ENCODE measurements around the gene DNAH6. TPM values are rescaled to one million over a fixed set of nuclear protein-coding genes. Genes with fewer than 3 reads are reported as not detected.

Gene DNAH6
- total and polyA plus RNA-seq, 2 of the 8 experiments (the other 6 are each of a cell fraction or from before 2014, with no cell fraction given) = 0.06 to 0.43 TPM

DNA sequence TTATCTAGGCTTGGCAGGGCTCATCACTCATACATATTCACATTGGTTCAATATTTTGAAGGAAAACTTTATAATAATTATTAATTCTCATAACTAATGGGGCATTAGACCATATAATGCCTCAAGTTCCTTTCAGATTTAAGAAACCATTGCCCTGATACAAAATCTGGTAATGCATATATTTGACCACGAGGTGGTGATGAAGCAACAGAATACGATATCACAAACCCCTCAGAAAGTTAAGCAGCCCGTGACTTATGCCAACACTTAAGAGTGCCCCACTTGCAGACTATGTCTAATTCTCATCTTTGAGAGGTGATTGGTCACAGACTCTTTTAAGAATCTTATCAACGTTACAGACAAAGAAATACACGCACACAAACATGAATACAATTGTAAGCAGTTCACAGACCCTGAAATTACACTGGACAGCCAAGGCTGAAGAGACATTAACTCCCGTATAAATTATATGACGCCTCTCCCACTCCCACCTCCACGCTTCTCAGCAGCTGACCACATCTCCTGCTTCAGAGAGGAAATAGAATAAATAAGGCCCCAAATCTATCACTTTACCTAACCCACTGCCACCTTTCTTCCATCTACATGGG is 20.7 kb upstream of the DNAH6 start:
- WGBS, 2 experiments (ENCODE audit: extremely low coverage in 1 of 2, insufficient coverage in 1 of 2, insufficient read length in 1 of 2, insufficient replicate concordance in 2 of 2, low coverage in 1 of 2, low lambda C conversion rate in 2 of 2, missing lambda C conversion rate in 1 of 2) = 35% methylated on average over 8 of the region's 8 CpGs; no CpG with 5 or more reads in 1 of the 2 experiments
- H2BK120ac ChIP-seq (replicated peaks; ENCODE audit: low read depth, low read length) = no peak overlapping the region
- no peak overlapping the region for H3K27ac ChIP-seq (ENCODE audit: low read depth, low read length)
- no peak overlapping the region for H3K18ac ChIP-seq (ENCODE audit: extremely low read depth, low read length)
- no peak overlapping the region for H4K91ac ChIP-seq (replicated peaks; ENCODE audit: insufficient read length, low read length)
- H3K27me3 ChIP-seq (replicated peaks in 1 of 4; ENCODE audit: control insufficient read depth in 3 of 4, extremely low read depth in 1 of 4, insufficient read depth in 3 of 4, low read length in 3 of 4) = no peaks in the 10 kb centered on the region; a peak in 1 of 7 replicates
- ChIA-PET POLR2A (ENCODE audit: partially characterized antibody) (no interaction called here), CTCF (ENCODE audit: partially characterized antibody) (interaction anchor here (1.3 kb wide), 1 partner anchor 135 kb away, joined by 3 read pairs; no protein-coding TSS in a partner anchor)
- H2BK15ac ChIP-seq (ENCODE audit: low read length) = no peak overlapping the region
- no peak overlapping the region for H3K4me3 ChIP-seq (ENCODE audit: extremely low read depth in 1 of 4, insufficient read depth in 2 of 4, low read depth in 3 of 4, low read length in 4 of 4)
- no peak overlapping the region for H2AFZ ChIP-seq (ENCODE audit: low read length)
- no peak overlapping the region for H2BK5ac ChIP-seq (ENCODE audit: low read depth, low read length)
- H3K79me1 ChIP-seq (ENCODE audit: low read depth, low read length) = no peaks in the 10 kb centered on the region
- no peak overlapping the region for H3K9ac ChIP-seq (replicated peaks in 1 of 4; ENCODE audit: extremely low read depth in 1 of 4, low read depth in 3 of 4, low read length in 3 of 4)
- no peak overlapping the region for H3K14ac ChIP-seq (ENCODE audit: insufficient read length)
- H2AK5ac ChIP-seq (ENCODE audit: low read depth, low read length) = no peak overlapping the region
- FAIRE-seq (peak; percentile 63), DNase-seq (ENCODE audit: low read depth in 1 of 2, low spot score in 2 of 2) (no peak)
- no peaks in the 10 kb centered on the region for H3K23me2 ChIP-seq (ENCODE audit: low read depth, low read length)
- no peaks in the 10 kb centered on the region for H3K36me3 ChIP-seq (ENCODE audit: control insufficient read depth in 2 of 4, insufficient read depth in 4 of 4, low read length in 3 of 4)
- no peak overlapping the region for H4K5ac ChIP-seq (ENCODE audit: insufficient read length, low read depth, low read length)
- no peaks in the 10 kb centered on the region for H3K4me1 ChIP-seq (replicated peaks in 1 of 4; ENCODE audit: control insufficient read depth in 3 of 4, insufficient read depth in 4 of 4, low read length in 3 of 4)
- H3K9me3 ChIP-seq (ENCODE audit: insufficient read depth in 2 of 2, low read depth in 1 of 2, low read length in 1 of 2) = no peaks in the 10 kb centered on the region
- no peak overlapping the region for H3K23ac ChIP-seq (ENCODE audit: insufficient read length)
- H3K4me2 ChIP-seq (ENCODE audit: insufficient read depth in 1 of 2, low read depth in 2 of 2, low read length in 2 of 2) = no peak overlapping the region
- H3K79me2 ChIP-seq (ENCODE audit: control insufficient read depth in 1 of 2, insufficient read depth in 2 of 2, low read length in 2 of 2) = no peaks in the 10 kb centered on the region
- H2BK20ac ChIP-seq (ENCODE audit: low read length) = no peak overlapping the region
- TF ChIP-seq, protein P1, sequence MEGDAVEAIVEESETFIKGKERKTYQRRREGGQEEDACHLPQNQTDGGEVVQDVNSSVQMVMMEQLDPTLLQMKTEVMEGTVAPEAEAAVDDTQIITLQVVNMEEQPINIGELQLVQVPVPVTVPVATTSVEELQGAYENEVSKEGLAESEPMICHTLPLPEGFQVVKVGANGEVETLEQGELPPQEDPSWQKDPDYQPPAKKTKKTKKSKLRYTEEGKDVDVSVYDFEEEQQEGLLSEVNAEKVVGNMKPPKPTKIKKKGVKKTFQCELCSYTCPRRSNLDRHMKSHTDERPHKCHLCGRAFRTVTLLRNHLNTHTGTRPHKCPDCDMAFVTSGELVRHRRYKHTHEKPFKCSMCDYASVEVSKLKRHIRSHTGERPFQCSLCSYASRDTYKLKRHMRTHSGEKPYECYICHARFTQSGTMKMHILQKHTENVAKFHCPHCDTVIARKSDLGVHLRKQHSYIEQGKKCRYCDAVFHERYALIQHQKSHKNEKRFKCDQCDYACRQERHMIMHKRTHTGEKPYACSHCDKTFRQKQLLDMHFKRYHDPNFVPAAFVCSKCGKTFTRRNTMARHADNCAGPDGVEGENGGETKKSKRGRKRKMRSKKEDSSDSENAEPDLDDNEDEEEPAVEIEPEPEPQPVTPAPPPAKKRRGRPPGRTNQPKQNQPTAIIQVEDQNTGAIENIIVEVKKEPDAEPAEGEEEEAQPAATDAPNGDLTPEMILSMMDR (IDR thresholded peaks at IDR 0.05; ENCODE audit: control extremely low read depth in 1 of 3, insufficient read depth in 1 of 3, low read depth in 1 of 3, low read length in 3 of 3) = peak in 2 of 3 experiments; percentile 63; a peak in 3 of 4 replicates
- TF ChIP-seq HDAC6 (IDR thresholded peaks at IDR 0.05; ENCODE audit: low read depth, low read length) (no peak), RAD21 (IDR thresholded peaks at IDR 0.05 in 1 of 2, conservative IDR thresholded peaks at IDR 0.05 in 1 of 2; ENCODE audit: low read depth in 2 of 2, low read length in 2 of 2) (peak; percentile 86 to 91)
- no peak overlapping the region for H3K4ac ChIP-seq (replicated peaks; ENCODE audit: insufficient read length, low read depth, low read length)
- H4K20me1 ChIP-seq (replicated peaks in 1 of 2; ENCODE audit: control insufficient read depth in 1 of 2, insufficient read depth in 2 of 2, low read length in 2 of 2) = no peaks in the 10 kb centered on the region
- H3K56ac ChIP-seq (replicated peaks; ENCODE audit: insufficient read length, low read depth, low read length) = no peak overlapping the region
- no peak overlapping the region for H2BK12ac ChIP-seq (ENCODE audit: low read depth, low read length)
- no peak overlapping the region for H4K8ac ChIP-seq (ENCODE audit: extremely low read depth, insufficient read depth, low read length)
